GM18909 (cell line): ENCODE measurements around the gene STXBP6.
A peak's percentile ranks its signal among the peaks of the same experiment; 100 is the strongest.

Source experiments
- ATAC-seq: cut with Tn5 transposase; IDR thresholded peaks from one replicate; pipeline ENCODE4 v1.9.1; 2021; ENCODE audit warnings: mild to moderate bottlenecking; ENCODE audit not compliant: unreplicated experiment, poor library complexity

The STXBP6 gene

DNA sequence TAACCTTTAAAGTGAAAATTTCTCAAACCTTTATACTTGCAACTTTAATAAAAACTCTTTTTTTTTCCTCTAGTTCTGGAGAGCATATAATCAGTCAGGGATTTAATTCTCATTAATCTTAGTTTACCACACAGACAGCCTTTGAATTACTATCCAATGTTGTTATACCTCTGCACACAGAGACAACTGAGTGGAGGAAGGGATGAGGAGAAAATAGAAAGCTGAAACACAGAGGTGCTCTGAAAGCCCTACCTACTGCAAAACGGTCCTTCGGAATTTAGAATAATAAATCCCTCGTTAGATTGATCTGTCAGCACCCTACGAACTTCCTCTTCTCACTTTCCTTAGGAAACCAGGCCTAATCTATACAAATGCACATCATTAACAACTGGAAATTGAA lies 122.1 kb downstream of the STXBP6 start:
- ATAC-seq = no peak

DNA sequence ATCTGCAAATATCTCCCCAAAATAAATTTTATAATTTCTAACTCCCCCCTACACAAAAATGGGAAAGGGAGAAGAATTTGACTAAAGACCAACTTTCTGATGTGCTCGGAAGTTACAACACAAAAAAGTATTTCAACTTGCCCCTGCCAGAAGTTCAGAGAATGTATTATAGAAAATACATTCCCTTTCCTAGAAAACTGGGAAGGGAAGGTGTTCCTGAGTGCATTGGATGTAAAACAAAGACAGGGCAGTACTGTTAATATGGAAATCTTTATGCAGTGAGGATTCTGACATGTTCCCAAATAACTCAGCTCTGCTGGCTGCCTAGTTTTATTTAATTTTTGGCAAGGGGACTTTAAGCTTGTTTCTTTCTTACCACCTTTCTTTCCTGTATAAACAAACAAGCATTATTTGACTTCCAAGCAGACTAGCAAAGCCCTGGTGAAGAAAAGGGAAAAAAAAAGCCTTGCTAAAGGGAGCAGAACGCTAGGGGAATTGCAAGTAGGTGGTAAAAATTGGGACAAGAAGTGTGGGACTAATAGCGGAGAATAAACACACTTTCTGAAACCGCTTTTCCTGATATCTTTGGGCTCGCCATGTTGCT lies 124.1 kb downstream of the STXBP6 start:
- ATAC-seq = no peak

- ATAC-seq = peak; percentile 52
Observed at GRCh38 chr14:24924544-24924943, 125.4 kb downstream of the STXBP6 start.

DNA sequence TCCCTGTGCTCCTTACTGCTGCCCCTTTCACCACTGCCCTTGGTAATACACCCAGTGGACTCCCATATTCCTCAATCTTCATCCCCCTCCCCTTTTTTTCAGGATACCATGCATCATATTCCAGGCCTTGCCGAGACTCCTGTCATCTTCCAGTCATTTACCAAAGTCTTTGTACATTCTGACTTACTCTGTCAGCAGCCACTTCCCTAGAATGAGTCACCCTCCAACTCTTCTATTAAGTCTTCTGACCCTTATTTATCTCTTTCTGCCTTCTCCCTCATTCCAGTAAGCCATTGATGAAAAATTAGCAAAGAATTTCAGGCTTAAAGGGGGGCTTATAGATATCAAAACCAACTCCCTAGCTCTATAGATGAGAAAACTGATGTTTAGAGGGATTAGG lies 128.0 kb downstream of the STXBP6 start:
- ATAC-seq = no peak

DNA sequence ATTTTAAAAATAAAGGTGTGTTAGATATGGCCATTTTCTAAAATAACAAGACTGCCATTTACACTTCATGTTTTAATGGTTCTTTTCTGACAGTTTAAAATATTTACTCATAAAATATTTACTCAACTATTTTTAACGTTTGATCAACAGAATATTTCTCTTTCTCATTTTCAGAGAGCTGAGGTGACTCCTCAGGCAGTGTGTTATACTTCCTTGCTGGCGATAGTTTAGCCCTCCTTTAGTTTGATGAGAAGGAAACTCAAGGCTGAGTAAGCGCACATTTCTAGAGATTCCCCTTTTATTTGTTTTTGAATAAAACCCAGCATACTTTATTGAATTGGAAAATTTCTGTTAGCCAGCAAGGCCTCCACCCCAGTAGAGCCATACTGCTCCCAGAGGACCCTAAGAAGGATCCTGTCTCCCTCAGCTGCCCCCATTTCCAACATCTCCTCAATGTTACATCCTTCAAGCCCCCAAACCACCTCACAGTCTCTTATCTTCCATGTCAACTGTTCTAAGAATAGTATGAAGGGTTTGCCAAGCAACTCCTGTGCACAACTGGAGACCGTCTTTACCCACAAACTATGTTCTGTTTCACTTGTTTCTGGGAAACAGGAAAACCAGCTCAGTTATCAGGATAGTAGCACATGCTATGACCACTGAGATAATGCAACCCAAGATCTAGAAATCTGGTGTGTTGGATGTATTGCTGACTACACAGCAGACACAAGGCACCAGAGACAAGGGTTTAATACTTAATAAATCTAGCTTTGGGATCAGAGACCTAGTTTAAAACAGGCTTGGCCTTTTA lies 129.5 kb downstream of the STXBP6 start:
- no peak for ATAC-seq

- ATAC-seq = no peak
Observed at GRCh38 chr14:24918822-24919221, 131.1 kb downstream of the STXBP6 start.

- ATAC-seq = no peak
Observed at GRCh38 chr14:24915958-24916595, 133.9 kb downstream of the STXBP6 start.

DNA sequence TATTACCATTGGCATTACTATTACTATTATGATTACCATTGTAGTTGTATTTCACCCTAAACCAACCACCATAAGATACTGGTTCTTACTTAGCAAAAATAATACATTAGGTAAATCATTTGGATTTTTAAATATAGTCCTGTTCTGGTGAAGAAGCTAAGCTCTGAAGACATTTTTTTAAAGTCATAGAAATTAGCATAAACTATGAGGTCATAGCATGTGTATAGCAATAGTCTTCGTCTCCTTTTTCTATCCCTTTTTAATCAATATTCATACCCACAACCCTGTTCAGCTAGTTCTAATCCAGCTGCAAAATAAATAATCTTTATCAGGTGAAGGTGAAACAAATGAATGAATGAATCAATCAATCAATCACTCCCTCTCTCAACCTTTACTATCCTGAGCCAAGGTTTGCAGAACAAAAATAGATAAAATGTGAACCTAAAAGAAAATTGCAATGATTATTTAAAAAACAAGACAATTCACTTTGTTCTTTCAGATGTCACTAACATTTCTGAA lies 134.5 kb downstream of the STXBP6 start:
- no peak for ATAC-seq

- no peak for ATAC-seq
Observed at GRCh38 chr14:24913746-24914145, 136.2 kb downstream of the STXBP6 start.

- no peak for ATAC-seq
Observed at GRCh38 chr14:24913021-24913420, 136.9 kb downstream of the STXBP6 start.

GRCh38 chr14:24911324-24912109 lies 138.4 kb downstream of the STXBP6 start:
- no peak for ATAC-seq

- ATAC-seq = no peak
Observed at GRCh38 chr14:24910408-24910986, 139.4 kb downstream of the STXBP6 start.

DNA sequence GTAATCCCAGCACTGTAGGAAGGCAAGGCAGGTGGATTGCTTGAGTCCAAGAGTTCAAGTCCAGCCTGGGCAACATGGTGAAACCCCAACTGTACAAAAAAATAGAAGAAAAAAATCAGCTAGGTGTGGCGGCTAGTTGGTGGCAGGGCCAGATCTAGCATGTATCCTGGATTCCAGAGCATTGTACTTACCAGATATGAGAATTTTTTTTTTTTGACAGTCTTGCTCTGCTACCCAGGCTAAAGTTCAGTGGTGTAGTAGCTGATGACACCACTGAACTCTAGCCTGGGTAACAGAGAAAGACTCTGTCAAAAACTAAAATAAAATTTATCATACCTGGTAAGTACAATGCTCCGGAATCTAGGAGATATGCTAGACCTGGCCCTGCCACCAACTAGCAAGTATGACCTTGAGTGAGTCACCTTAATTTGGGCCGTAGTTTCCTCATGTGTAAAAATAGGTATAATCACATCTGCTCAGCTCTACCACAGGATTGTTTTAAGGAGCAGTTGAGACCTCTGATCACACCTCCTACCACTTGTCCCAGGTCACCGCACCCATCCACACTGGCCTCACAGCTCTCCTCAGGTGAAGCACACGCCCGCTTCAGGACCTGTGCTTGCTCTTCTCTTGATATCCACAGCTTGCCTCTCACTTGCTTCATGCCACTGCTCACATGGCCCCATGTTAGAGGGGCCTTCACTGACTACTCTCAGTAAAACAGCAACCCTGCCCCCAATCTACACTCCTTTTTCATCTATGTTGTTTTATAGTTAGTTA lies 140.2 kb downstream of the STXBP6 start:
- no peak for ATAC-seq

DNA sequence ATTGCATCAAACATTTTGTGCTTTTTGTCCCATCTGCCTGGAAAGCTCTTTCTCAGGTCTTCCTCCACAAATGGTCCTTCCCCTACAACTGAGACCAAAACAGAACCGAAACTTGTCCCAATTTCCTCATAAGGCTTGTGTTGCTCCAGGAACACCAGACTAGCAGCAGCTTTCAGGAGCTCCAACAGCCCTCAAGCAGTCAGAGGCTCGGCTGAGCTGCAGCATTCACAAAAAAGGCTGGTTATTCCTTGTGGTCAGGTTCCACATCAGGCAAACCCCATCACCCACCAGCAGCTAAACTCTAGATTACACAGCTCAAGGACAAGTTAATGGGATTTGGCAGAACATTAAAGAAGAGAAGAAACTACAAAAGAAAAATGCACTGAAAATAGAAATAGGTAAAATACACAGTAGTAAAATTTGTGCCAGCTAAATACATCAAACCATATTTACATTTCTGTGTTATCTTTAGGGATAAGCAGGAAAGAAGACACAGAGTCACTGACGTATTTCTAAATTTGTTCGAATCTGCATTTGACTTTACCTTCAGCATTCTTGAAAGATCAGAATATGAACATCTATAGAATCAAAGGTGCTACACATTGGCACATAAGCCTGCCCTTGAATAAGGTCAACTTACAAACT lies 141.2 kb downstream of the STXBP6 start:
- no peak for ATAC-seq

- no peak for ATAC-seq
Observed at GRCh38 chr14:24904533-24904932, 145.4 kb downstream of the STXBP6 start.

- ATAC-seq = no peak
Observed at GRCh38 chr14:24903337-24903736, 146.6 kb downstream of the STXBP6 start.

GRCh38 chr14:24900269-24901100 lies 149.5 kb downstream of the STXBP6 start:
- ATAC-seq = no peak

DNA sequence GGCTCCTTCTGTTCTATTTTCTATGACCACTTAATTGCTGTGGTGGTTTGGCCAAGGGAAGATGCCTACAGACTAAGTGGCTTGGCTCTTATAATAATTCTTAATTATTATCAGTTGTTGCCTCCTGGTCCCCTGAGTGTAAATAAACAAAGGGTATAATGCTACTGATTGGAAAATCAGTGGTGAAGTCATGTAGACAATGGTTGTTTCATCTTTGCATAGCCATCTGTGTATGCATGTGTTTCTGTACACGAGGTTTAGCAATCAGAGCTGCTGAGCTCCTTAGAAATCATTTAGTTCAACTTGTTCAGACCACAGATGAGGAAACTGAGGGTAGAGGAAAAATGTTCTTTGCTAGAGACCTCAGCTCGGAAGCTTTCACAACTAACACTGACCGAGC lies 152.2 kb downstream of the STXBP6 start:
- no peak for ATAC-seq
